Gastrocnemius medialis (tissue), 4 donors: ENCODE data around the gene USP21. TPM values are rescaled to one million over a fixed set of nuclear protein-coding genes. Genes with fewer than 3 reads are reported as not detected.
A peak's percentile ranks its signal among the peaks of the same experiment; 100 is the strongest.

Experiments
- ATAC-seq, 2 donors: fragments of 150-250 bp; one replicate each; pipeline ENCODE4 v1.9.1; 2016
- DNase-seq, 2 donors: peaks; one replicate each; pipeline ENCODE4 v3.0.0-alpha.2; 2019
- H3K27ac ChIP-seq, 4 donors: fragments of 200-600 bp; sonication (generic); 1 replicate in 1 of 4; 2 replicates in 3 of 4; pipeline ENCODE4 v1.5.1; 2016 to 2018; ENCODE audit warnings: mild to moderate bottlenecking in 2 of 4, moderate library complexity in 1 of 4
- H3K27me3 ChIP-seq, 3 donors: fragments of 200-600 bp; sonication (generic) in 2 of 3; 1 replicate in 1 of 3; 2 replicates in 2 of 3; pipeline versions ENCODE4 v1.5.1 to v1.6.0; 2016 to 2019; ENCODE audit warnings: mild to moderate bottlenecking in 1 of 3, moderate library complexity in 1 of 3
- H3K36me3 ChIP-seq, 2 donors: fragments of 200-600 bp; sonication (generic) in 1 of 2; one replicate each; pipeline ENCODE4 v1.5.1; 2017 to 2018
- H3K4me1 ChIP-seq, 2 donors: fragments of 200-600 bp; sonication (generic) in 1 of 2; one replicate each; pipeline ENCODE4 v1.5.1; 2016 to 2017; ENCODE audit warnings: mild to moderate bottlenecking in 2 of 2
- H3K4me3 ChIP-seq, 4 donors: fragments of 200-600 bp; sonication (generic) in 3 of 4; 1 replicate in 1 of 4; 2 replicates in 3 of 4; pipeline ENCODE4 v1.5.1; 2016 to 2019; ENCODE audit warnings: mild to moderate bottlenecking in 2 of 4
- H3K9me3 ChIP-seq, 3 donors: fragments of 200-600 bp; sonication (generic) in 2 of 3; 1 replicate in 1 of 3; 2 replicates in 2 of 3; pipeline ENCODE4 v1.5.1; 2016 to 2019
- POLR2A ChIP-seq, 2 donors: fragments of 450-650 bp; IDR thresholded peaks; one replicate each; pipeline ENCODE4 v1.6.1; 2017; ENCODE audit warnings: antibody characterized with exemption in 2 of 2, mild to moderate bottlenecking in 2 of 2, moderate library complexity in 2 of 2
- in situ Hi-C, 4 donors: fragments of 200-750 bp; cut with MboI; loops; one replicate each; pipeline versions ENCODE4 v1.15.0 to v1.8.0; 2017; ENCODE audit warnings: low sequenced_read_pairs in 4 of 4
- intact Hi-C: fragments of 100-400 bp; cut with DNase I; formaldehyde crosslinking; loops from one replicate; pipeline ENCODE4 v1.15.1; 2023; ENCODE audit warnings: low total_unique reads
- total RNA-seq, 4 donors: library from RNA; depleted of rRNA; stranded (reverse); fragments of >200 nt; gene quantifications; one replicate each; pipeline versions ENCODE4 v1.1.0 to v1.2.3, GENCODE V29; 2016
- TF ChIP-seq, protein P1 (sequence below), 5 experiments: fragments of 450-650 bp in 3 of 5; fragments of 200-600 bp in 2 of 5; sonication (generic) in 2 of 5; IDR thresholded peaks in 4 of 5; conservative IDR thresholded peaks in 1 of 5; 1 replicate in 4 of 5; 2 replicates in 1 of 5; pipeline ENCODE4 v1.5.1; 2016 to 2019; ENCODE audit warnings: antibody characterized with exemption in 5 of 5, mild to moderate bottlenecking in 3 of 5, moderate library complexity in 3 of 5

Gene USP21
- total RNA-seq, 4 donors from 2014 or later = 16.5 to 20.8 (median 18.0) TPM

DNA sequence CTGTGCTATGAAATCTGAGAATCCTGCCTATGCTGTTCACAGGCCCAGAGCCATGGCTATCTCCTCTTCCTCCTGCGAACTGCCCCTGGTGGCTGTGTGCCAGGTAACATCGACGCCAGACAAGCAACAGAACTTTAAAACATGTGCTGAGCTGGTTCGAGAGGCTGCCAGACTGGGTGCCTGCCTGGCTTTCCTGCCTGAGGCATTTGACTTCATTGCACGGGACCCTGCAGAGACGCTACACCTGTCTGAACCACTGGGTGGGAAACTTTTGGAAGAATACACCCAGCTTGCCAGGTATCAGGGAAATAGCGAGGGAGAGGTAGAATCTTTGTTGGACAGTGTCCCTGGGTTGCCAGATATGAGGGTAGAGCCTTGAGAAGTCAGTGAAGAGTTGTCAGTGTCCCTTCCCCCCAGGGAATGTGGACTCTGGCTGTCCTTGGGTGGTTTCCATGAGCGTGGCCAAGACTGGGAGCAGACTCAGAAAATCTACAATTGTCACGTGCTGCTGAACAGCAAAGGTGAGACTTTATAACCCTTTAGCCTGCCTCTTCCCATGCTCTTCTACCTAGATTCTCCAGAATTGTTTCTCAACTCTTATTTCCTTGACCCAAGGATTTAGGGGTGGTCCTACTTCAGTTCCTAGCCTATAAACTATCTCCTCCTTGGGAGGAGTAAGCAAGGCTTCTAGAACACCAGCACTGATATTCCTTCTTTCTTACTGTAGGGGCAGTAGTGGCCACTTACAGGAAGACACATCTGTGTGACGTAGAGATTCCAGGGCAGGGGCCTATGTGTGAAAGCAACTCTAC is 40.0 kb upstream of the USP21 start:
- DNase-seq (peak in 1 of 2 donors; percentile 39), ATAC-seq (peak; percentile 20 to 29)
- Histone ChIP-seq H3K27ac (peak overlapping the region; percentile 90 to 100 (median 98)), H3K9me3 (no peaks in the 10 kb centered on the region), H3K4me1 (peaks cover 46% of the 10 kb centered on the region in 2 donors), H3K27me3 (no peaks in the 10 kb centered on the region), H3K36me3 (peaks cover 0 to 46% of the 10 kb centered on the region in 2 donors), H3K4me3 (peak overlapping the region; percentile 83 to 100 (median 99))
- in situ Hi-C loops (no loop called here), intact Hi-C loops (loop anchor here (5.0 kb wide), 1 partner anchor 108 kb away; the partner anchor contains the start of gene TOMM40L)
- no peak for TF ChIP-seq POLR2A (IDR thresholded peaks at IDR 0.05)
- TF ChIP-seq, protein P1, sequence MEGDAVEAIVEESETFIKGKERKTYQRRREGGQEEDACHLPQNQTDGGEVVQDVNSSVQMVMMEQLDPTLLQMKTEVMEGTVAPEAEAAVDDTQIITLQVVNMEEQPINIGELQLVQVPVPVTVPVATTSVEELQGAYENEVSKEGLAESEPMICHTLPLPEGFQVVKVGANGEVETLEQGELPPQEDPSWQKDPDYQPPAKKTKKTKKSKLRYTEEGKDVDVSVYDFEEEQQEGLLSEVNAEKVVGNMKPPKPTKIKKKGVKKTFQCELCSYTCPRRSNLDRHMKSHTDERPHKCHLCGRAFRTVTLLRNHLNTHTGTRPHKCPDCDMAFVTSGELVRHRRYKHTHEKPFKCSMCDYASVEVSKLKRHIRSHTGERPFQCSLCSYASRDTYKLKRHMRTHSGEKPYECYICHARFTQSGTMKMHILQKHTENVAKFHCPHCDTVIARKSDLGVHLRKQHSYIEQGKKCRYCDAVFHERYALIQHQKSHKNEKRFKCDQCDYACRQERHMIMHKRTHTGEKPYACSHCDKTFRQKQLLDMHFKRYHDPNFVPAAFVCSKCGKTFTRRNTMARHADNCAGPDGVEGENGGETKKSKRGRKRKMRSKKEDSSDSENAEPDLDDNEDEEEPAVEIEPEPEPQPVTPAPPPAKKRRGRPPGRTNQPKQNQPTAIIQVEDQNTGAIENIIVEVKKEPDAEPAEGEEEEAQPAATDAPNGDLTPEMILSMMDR (IDR thresholded peaks at IDR 0.05 in 4 of 5, conservative IDR thresholded peaks at IDR 0.05 in 1 of 5) = peak in 2 of 5 experiments; percentile 2 to 34

GRCh38 chr1:161121042-161121650 is 38.2 kb upstream of the USP21 start:
- no peak for TF ChIP-seq POLR2A (IDR thresholded peaks at IDR 0.05)
- TF ChIP-seq, protein P1 (IDR thresholded peaks at IDR 0.05 in 4 of 5, conservative IDR thresholded peaks at IDR 0.05 in 1 of 5) = no peak
- intact Hi-C loops = no loop called here
- in situ Hi-C loops = no loop called here

GRCh38 chr1:161121834-161122233 is 37.5 kb upstream of the USP21 start:
- H3K27me3 ChIP-seq = no peaks in the 10 kb centered on the region
- no peak overlapping the region for H3K4me3 ChIP-seq
- no peak for ATAC-seq
- DNase-seq = no peak
- in situ Hi-C loops (no loop called here), intact Hi-C loops (no loop called here)
- peaks cover 21 to 25% of the 10 kb centered on the region in 2 donors for H3K4me1 ChIP-seq
- peaks cover 0 to 60% of the 10 kb centered on the region in 2 donors for H3K36me3 ChIP-seq
- H3K9me3 ChIP-seq = no peaks in the 10 kb centered on the region
- no peak overlapping the region for H3K27ac ChIP-seq
- TF ChIP-seq, protein P1 (IDR thresholded peaks at IDR 0.05 in 4 of 5, conservative IDR thresholded peaks at IDR 0.05 in 1 of 5) = no peak
- TF ChIP-seq POLR2A (IDR thresholded peaks at IDR 0.05) = no peak

More at GRCh38 chr1:161121042-161121650, 38.2 kb upstream of the USP21 start:
- Histone ChIP-seq H3K4me1 (peaks cover 28 to 32% of the 10 kb centered on the region in 2 donors), H3K9me3 (no peaks in the 10 kb centered on the region), H3K36me3 (peaks cover 0 to 58% of the 10 kb centered on the region in 2 donors), H3K27ac (no peak overlapping the region), H3K4me3 (no peak overlapping the region), H3K27me3 (no peaks in the 10 kb centered on the region)
- DNase-seq (no peak), ATAC-seq (no peak)

DNA sequence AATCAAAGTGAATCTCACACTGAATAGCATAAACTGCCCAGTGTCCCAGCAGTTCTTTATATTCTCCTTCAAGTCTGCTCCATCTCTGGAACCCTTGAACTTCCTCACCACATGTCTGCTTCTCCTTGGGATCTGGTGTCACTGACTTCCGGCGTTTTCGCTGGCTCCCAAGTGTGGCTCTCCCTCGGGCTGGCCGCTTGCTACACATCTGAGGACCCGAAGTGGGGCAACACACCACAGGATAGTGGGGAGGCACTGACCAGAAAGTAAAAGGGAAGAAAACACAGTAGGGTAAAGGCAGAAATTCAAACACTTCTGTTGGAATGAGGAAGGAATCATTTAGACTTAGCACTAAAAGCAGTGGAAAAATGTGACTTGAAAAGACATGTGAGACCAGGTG is 36.3 kb upstream of the USP21 start:
- Histone ChIP-seq H3K27ac (no peak overlapping the region), H3K4me3 (no peak overlapping the region), H3K36me3 (peaks cover 0 to 72% of the 10 kb centered on the region in 2 donors), H3K27me3 (no peaks in the 10 kb centered on the region), H3K4me1 (peaks cover 21 to 28% of the 10 kb centered on the region in 2 donors), H3K9me3 (no peaks in the 10 kb centered on the region)
- ATAC-seq (no peak), DNase-seq (no peak)
- in situ Hi-C loops = no loop called here
- TF ChIP-seq, protein P1 (IDR thresholded peaks at IDR 0.05 in 4 of 5, conservative IDR thresholded peaks at IDR 0.05 in 1 of 5) = no peak
- TF ChIP-seq POLR2A (IDR thresholded peaks at IDR 0.05) = no peak
- intact Hi-C loops = no loop called here
